HepG2 (cell line): ENCODE data around the gene RFX2. TPM values are rescaled to one million over a fixed set of nuclear protein-coding genes. Genes with fewer than 3 reads are reported as not detected.
A peak's percentile ranks its signal among the peaks of the same experiment; 100 is the strongest.

ENCODE experiments used
- ETV5 ChIP-seq: IDR thresholded peaks from 2 replicates; pipeline ENCODE4 v1.6.1; 2018; ENCODE audit warnings: missing biosample characterization, missing genetic modification reagents, inconsistent platforms, borderline replicate concordance
- FOXM1 ChIP-seq: sonication (generic); formaldehyde crosslinking; IDR thresholded peaks from 2 replicates; pipeline ENCODE4 v1.5.0; 2020; ENCODE audit warnings: missing genetic modification reagents
- HNRNPUL1 ChIP-seq: fragments of 200-400 bp; formaldehyde crosslinking; IDR thresholded peaks from 2 replicates; pipeline ENCODE4 v1.6.1; 2017; ENCODE audit warnings: low read depth, mild to moderate bottlenecking, low read length, moderate library complexity
- JDP2 ChIP-seq: sonication (generic); formaldehyde crosslinking; IDR thresholded peaks from 2 replicates; pipeline ENCODE4 v1.8.1; 2022; ENCODE audit warnings: missing genetic modification reagents, borderline replicate concordance
- JUND ChIP-seq: sonication (generic); formaldehyde crosslinking; IDR thresholded peaks from 2 replicates; pipeline ENCODE4 v1.8.0; 2022; ENCODE audit warnings: mild to moderate bottlenecking, missing genetic modification reagents
- KDM6A ChIP-seq: IDR thresholded peaks from 2 replicates; pipeline ENCODE4 v1.6.1; 2016; ENCODE audit warnings: low read depth
- MED8 ChIP-seq: sonication (generic); formaldehyde crosslinking; IDR thresholded peaks from 2 replicates; pipeline ENCODE4 v1.8.1; 2023; ENCODE audit warnings: mild to moderate bottlenecking, missing genetic modification reagents; ENCODE audit not compliant: insufficient replicate concordance
- MYNN ChIP-seq: sonication (generic); formaldehyde crosslinking; IDR thresholded peaks from 2 replicates; pipeline ENCODE4 v1.4.0; 2020; ENCODE audit warnings: mild to moderate bottlenecking, low read depth, missing genetic modification reagents
- PHB2 ChIP-seq: fragments of 450-650 bp; IDR thresholded peaks from 2 replicates; pipeline ENCODE4 v1.6.1; 2018; ENCODE audit not compliant: partially characterized antibody
- RARG ChIP-seq: sonication (generic); formaldehyde crosslinking; IDR thresholded peaks from 2 replicates; pipeline ENCODE4 v1.4.0; 2020; ENCODE audit warnings: low read depth, mild to moderate bottlenecking, missing genetic modification reagents
- RBFOX2 ChIP-seq: fragments of 200-400 bp; formaldehyde crosslinking; IDR thresholded peaks from 2 replicates; pipeline ENCODE4 v1.6.1; 2017; ENCODE audit warnings: low read depth, mild to moderate bottlenecking, low read length
- SALL1 ChIP-seq: sonication (generic); formaldehyde crosslinking; IDR thresholded peaks from 2 replicates; pipeline ENCODE4 v1.8.0; 2022; ENCODE audit warnings: mild to moderate bottlenecking, missing genetic modification reagents
- SIN3A ChIP-seq: IDR thresholded peaks from 2 replicates; pipeline ENCODE4 v1.6.1; 2011; ENCODE audit warnings: low read depth, mild to moderate bottlenecking, control low read depth, low read length, borderline replicate concordance
- SP140L ChIP-seq: sonication (generic); formaldehyde crosslinking; IDR thresholded peaks from 2 replicates; pipeline ENCODE4 v1.4.0; 2020; ENCODE audit warnings: missing genetic modification reagents, borderline replicate concordance
- TBX2 ChIP-seq: sonication (generic); formaldehyde crosslinking; IDR thresholded peaks from 2 replicates; pipeline ENCODE4 v1.5.0; 2020; ENCODE audit warnings: missing genetic modification reagents, mild to moderate bottlenecking, borderline replicate concordance
- TOE1 ChIP-seq: sonication (generic); formaldehyde crosslinking; IDR thresholded peaks from 2 replicates; pipeline ENCODE4 v1.4.0; 2020; ENCODE audit warnings: mild to moderate bottlenecking, missing genetic modification reagents
- ZNF30 ChIP-seq: sonication (generic); formaldehyde crosslinking; IDR thresholded peaks from 2 replicates; pipeline ENCODE4 v1.5.0; 2020; ENCODE audit warnings: mild to moderate bottlenecking, missing genetic modification reagents
- ZNF564 ChIP-seq: sonication (generic); formaldehyde crosslinking; IDR thresholded peaks from 2 replicates; pipeline ENCODE4 v1.8.1; 2023; ENCODE audit warnings: mild to moderate bottlenecking, missing genetic modification reagents
- ZNF776 ChIP-seq: sonication (generic); formaldehyde crosslinking; IDR thresholded peaks from 2 replicates; pipeline ENCODE4 v1.4.0; 2020; ENCODE audit warnings: mild to moderate bottlenecking, missing genetic modification reagents
- polyA plus RNA-seq, 8 experiments: library from polyadenylated mRNA; depleted of rRNA in 3 of 8; stranded (reverse) in 7 of 8; unstranded in 1 of 8; fragments of >200 nt; fragmentation: Illumina TruSeq in 4 of 8; extraction: Trizol in 4 of 8; gene quantifications; 2 replicates each; pipeline versions ENCODE4 v1.2.1 to v1.2.3, GENCODE V29; 2011 to 2016; ENCODE audit warnings: low read depth in 4 of 8, missing spikeins in 1 of 8, mixed read lengths in 1 of 8; ENCODE audit not compliant: insufficient read depth in 1 of 8
- total RNA-seq, 5 experiments: library from RNA; depleted of rRNA; stranded (reverse); fragments of >200 nt; fragmentation: Illumina TruSeq; extraction: Trizol; gene quantifications; 2 replicates each; pipeline ENCODE4 v1.2.3, GENCODE V29; 2016; ENCODE audit warnings: low read depth in 1 of 5
- TF ChIP-seq, protein P1 (sequence below): IDR thresholded peaks from 2 replicates; pipeline ENCODE4 v1.4.0; 2020; ENCODE audit warnings: mild to moderate bottlenecking, missing genetic modification reagents
- TF ChIP-seq, protein P2 (sequence below): sonication (generic); formaldehyde crosslinking; IDR thresholded peaks from 2 replicates; pipeline ENCODE4 v1.4.0; 2020; ENCODE audit warnings: missing genetic modification reagents
- TF ChIP-seq, protein P3 (sequence below): sonication (generic); formaldehyde crosslinking; IDR thresholded peaks from 2 replicates; pipeline ENCODE4 v1.8.1; 2023; ENCODE audit warnings: mild to moderate bottlenecking, missing genetic modification reagents
- TF ChIP-seq, protein P4 (sequence below): sonication (generic); formaldehyde crosslinking; IDR thresholded peaks from 2 replicates; pipeline ENCODE4 v1.4.0; 2020; ENCODE audit warnings: mild to moderate bottlenecking, missing genetic modification reagents

Gene RFX2
- total and polyA plus RNA-seq, 2 of the 13 experiments (the other 11 are each of a cell fraction or from before 2014, with no cell fraction given) = 2.8 to 3.3 TPM

DNA sequence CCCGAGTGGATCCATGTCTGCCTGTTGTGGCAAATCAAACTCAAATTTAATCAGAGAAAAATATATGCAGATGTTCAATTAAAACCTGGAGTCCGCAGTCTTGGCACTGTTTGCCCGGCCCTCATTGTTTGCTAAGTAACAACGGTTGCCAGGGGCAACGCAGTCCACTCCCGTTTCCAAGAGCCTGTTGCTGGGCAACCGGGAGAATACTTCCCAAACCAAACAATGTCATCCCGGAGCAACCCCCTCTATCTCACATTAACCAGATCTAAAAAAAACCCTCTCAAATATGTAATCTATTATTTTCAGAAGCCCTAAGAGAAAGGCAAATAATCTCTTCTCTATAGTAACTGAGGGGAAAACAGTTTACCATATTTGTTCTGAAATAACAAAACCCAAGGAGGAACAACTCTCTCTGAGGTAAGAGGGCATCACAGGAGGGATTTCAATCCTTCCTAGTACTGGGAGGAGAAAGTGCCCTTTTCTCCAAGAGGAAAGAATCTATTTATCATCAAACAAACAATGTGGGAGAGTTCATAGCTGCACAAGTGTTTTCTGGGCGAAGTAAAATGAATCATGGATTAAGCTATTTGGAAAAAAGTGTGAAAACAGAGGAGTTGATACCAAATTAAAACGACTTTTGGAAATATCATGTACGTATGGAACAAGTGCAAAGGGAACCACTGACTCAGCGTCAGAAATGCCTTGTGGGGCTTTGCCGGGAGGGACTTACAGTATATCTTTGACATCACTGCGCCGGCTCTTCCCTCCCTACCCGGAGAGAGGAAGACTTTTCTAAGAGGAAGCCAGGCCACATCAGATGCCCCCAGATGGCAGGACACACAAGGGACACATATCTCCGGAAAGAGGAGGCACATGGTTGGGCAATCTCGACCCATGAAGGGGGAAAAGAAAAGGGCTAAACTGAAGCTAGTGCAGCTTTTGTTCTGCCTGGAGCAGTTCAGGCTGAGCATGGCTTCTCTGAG, 43.3 kb downstream of the RFX2 start (continued):
- TF ChIP-seq, protein P1, sequence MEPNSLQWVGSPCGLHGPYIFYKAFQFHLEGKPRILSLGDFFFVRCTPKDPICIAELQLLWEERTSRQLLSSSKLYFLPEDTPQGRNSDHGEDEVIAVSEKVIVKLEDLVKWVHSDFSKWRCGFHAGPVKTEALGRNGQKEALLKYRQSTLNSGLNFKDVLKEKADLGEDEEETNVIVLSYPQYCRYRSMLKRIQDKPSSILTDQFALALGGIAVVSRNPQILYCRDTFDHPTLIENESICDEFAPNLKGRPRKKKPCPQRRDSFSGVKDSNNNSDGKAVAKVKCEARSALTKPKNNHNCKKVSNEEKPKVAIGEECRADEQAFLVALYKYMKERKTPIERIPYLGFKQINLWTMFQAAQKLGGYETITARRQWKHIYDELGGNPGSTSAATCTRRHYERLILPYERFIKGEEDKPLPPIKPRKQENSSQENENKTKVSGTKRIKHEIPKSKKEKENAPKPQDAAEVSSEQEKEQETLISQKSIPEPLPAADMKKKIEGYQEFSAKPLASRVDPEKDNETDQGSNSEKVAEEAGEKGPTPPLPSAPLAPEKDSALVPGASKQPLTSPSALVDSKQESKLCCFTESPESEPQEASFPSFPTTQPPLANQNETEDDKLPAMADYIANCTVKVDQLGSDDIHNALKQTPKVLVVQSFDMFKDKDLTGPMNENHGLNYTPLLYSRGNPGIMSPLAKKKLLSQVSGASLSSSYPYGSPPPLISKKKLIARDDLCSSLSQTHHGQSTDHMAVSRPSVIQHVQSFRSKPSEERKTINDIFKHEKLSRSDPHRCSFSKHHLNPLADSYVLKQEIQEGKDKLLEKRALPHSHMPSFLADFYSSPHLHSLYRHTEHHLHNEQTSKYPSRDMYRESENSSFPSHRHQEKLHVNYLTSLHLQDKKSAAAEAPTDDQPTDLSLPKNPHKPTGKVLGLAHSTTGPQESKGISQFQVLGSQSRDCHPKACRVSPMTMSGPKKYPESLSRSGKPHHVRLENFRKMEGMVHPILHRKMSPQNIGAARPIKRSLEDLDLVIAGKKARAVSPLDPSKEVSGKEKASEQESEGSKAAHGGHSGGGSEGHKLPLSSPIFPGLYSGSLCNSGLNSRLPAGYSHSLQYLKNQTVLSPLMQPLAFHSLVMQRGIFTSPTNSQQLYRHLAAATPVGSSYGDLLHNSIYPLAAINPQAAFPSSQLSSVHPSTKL (CRISPR knock-in tag) = peak; percentile 18; the same call in 1 of the 2 replicates
- no peak for TF ChIP-seq ZNF30 (CRISPR knock-in tag)
- TF ChIP-seq KDM6A (CRISPR knock-in tag) = 0 out of 2 replicates have a peak, but pooled peaks have one; percentile 24
- 0 out of 2 replicates have a peak, but pooled peaks have one; percentile 83 for TF ChIP-seq MYNN (CRISPR knock-in tag)
- TF ChIP-seq ZNF564 (CRISPR knock-in tag) = no peak
- no peak for TF ChIP-seq RARG (CRISPR knock-in tag)
- no peak for TF ChIP-seq SP140L (CRISPR knock-in tag)
- TF ChIP-seq JDP2 (CRISPR knock-in tag) = no peak
- TF ChIP-seq FOXM1 (CRISPR knock-in tag) = no peak
- 0 out of 2 replicates have a peak, but pooled peaks have one; percentile 14 for TF ChIP-seq SALL1
- no peak for TF ChIP-seq RBFOX2
- TF ChIP-seq JUND (CRISPR knock-in tag) = no peak
- no peak for TF ChIP-seq ZNF776 (CRISPR knock-in tag)
- TF ChIP-seq ETV5 (CRISPR knock-in tag) = no peak
- no peak for TF ChIP-seq PHB2
- TF ChIP-seq TBX2 = no peak
- no peak for TF ChIP-seq MED8
- no peak for TF ChIP-seq TOE1 (CRISPR knock-in tag)
- TF ChIP-seq, protein P2, sequence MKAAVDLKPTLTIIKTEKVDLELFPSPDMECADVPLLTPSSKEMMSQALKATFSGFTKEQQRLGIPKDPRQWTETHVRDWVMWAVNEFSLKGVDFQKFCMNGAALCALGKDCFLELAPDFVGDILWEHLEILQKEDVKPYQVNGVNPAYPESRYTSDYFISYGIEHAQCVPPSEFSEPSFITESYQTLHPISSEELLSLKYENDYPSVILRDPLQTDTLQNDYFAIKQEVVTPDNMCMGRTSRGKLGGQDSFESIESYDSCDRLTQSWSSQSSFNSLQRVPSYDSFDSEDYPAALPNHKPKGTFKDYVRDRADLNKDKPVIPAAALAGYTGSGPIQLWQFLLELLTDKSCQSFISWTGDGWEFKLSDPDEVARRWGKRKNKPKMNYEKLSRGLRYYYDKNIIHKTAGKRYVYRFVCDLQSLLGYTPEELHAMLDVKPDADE (CRISPR knock-in tag) = no peak
- no peak for TF ChIP-seq HNRNPUL1
- TF ChIP-seq, protein P3, sequence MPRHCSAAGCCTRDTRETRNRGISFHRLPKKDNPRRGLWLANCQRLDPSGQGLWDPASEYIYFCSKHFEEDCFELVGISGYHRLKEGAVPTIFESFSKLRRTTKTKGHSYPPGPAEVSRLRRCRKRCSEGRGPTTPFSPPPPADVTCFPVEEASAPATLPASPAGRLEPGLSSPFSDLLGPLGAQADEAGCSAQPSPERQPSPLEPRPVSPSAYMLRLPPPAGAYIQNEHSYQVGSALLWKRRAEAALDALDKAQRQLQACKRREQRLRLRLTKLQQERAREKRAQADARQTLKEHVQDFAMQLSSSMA = no peak
- peak; percentile 82; the same call in 1 of the 2 replicates for TF ChIP-seq SIN3A
- TF ChIP-seq, protein P4, sequence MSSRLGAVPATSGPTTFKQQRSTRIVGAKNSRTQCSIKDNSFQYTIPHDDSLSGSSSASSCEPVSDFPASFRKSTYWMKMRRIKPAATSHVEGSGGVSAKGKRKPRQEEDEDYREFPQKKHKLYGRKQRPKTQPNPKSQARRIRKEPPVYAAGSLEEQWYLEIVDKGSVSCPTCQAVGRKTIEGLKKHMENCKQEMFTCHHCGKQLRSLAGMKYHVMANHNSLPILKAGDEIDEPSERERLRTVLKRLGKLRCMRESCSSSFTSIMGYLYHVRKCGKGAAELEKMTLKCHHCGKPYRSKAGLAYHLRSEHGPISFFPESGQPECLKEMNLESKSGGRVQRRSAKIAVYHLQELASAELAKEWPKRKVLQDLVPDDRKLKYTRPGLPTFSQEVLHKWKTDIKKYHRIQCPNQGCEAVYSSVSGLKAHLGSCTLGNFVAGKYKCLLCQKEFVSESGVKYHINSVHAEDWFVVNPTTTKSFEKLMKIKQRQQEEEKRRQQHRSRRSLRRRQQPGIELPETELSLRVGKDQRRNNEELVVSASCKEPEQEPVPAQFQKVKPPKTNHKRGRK (CRISPR knock-in tag) = no peak
